NCI-H82 treated with DMSO at 0.1 percent for 48 hours (cell line): ENCODE measurements around the gene APOA1.
"Not testable (repeated sequence)": the region's sequence is repeated elsewhere in the genome, so short reads cannot be mapped to it uniquely, and the experiment has no call there.

Experiments
- DNase-seq: peaks from one replicate; lab custom pipeline; 2025; ENCODE audit not compliant: unreplicated experiment; lab: John Stamatoyannopoulos, UW

Gene APOA1

DNA sequence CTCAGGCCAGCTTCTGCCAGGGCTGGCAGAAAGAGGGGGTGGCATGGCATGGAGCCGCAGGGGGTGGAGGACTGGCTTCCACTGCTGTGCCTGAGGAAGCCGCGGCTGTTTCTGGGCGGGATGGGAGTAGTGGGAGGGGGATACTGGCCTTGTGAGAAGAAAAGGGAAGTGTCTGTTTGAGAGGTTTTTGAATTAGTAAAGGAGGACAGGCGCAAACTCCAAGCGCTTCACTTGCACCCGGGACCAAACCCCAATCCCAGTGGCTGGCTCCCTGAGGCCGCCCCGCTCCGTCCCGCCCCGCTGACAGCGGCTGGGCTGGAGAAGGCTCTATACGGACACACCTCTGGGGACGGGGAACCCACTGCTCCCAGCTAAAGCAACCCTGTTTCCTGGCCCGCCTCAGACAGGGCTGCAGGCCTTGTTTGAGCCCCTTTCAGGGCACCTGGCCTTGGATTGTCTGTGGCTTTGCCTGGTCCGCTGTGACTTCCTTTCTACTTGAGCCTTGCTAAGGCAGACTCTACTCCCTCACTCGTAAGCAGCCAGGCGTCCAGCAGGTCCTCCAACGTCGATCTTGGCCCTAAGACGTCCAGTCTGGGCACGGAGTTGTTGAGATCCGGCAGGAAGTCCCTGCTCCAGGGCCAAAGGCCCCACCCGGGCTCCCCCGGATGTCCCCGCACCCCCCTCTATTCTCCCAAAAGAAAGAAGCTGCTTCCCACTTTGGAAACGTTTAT is 2.2 kb downstream of the APOA1 start:
- DNase-seq = no peak

DNA sequence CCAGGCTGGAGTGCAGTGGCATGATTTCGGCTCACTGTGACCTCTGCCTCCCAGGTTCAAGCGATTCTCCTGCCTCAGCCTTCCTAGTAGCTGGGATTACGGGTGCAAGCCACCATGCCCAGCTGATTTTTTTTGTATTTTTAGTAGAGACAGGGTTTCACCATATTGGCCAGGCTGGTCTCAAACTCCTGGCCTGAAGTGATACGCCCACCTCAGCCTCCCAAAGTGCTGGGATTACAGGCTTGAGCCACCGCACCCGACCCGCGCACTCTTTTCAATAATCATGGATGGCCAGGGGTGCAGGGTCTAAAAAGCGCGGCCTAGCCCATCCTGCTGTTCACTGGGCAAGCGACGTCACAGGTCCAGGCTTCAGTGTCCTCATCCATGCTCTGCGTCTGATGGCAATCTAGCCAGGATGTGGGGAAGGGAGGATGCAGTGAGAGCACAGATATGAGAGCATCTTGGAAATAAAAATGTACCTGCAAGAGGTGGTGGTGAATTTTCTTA is 2.8 kb downstream of the APOA1 start:
- DNase-seq = not testable (repeated sequence)

DNA sequence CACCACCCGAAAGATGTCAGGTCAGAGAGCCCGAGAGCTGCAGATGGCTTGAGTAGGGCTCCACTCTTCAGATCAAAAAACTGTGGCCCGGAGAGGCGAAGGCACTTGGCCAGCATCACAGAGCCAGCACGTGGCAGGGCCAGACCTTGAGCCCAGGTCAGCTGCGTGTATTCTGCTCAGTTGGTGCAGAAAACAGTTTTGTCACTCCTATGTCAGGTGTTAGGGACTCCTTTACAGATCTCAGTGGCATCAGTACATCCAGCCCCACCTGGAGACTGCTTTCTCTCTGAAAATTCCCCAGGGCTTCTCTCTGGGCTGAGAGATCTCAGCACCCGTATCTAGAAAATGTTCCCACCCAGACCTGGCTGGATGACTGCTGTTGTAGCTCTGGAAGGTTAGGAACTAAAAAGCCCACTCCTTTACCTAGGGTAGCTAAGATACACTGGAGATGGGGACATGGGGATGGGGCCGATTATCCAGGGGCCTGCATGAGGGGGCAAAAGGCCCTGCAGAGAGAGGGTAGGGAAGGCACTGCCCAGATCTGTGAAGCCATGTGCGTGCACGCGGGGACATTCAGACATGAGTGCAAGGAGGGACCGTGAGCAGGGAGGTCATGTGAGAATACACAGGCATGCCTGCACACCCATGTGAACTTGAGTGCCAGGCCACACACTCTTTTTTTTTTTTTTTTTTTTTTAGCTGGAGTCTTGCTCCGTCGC is 3.4 kb downstream of the APOA1 start:
- DNase-seq = no peak

DNA sequence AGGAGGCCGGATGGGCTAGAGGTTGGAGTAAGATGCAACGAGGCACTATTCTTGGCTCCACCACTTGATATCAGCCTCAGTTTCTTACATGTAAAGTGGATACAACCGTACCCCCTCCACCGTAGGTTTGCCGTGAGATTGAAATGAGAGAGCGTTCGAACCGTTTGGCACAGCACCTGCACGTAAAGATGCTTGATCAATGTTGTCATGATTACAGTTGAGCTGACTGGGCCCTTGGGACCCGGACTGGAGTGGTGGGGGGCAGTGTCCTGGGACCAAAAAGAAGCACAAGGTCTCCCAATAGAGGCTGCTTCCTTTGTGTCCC is 4.0 kb downstream of the APOA1 start:
- no peak for DNase-seq

DNA sequence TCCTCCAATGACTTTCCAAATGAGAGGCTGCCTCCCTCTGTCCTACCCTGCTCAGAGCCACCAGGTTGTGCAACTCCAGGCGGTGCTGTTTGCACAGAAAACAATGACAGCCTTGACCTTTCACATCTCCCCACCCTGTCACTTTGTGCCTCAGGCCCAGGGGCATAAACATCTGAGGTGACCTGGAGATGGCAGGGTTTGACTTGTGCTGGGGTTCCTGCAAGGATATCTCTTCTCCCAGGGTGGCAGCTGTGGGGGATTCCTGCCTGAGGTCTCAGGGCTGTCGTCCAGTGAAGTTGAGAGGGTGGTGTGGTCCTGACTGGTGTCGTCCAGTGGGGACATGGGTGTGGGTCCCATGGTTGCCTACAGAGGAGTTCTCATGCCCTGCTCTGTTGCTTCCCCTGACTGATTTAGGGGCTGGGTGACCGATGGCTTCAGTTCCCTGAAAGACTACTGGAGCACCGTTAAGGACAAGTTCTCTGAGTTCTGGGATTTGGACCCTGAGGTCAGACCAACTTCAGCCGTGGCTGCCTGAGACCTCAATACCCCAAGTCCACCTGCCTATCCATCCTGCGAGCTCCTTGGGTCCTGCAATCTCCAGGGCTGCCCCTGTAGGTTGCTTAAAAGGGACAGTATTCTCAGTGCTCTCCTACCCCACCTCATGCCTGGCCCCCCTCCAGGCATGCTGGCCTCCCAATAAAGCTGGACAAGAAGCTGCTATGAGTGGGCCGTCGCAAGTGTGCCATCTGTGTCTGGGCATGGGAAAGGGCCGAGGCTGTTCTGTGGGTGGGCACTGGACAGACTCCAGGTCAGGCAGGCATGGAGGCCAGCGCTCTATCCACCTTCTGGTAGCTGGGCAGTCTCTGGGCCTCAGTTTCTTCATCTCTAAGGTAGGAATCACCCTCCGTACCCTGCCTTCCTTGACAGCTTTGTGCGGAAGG is 4.8 kb downstream of the APOA1 start:
- DNase-seq = no peak

DNA sequence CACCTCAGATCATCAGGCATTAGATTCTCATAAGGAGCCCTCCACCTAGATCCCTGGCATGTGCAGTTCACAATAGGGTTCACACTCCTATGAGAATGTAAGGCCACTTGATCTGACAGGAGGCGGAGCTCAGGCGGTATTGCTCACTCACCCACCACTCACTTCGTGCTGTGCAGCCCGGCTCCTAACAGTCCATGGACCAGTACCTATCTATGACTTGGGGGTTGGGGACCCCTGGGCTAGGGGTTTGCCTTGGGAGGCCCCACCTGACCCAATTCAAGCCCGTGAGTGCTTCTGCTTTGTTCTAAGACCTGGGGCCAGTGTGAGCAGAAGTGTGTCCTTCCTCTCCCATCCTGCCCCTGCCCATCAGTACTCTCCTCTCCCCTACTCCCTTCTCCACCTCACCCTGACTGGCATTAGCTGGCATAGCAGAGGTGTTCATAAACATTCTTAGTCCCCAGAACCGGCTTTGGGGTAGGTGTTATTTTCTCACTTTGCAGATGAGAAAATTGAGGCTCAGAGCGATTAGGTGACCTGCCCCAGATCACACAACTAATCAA is 5.6 kb downstream of the APOA1 start:
- no peak for DNase-seq

DNA sequence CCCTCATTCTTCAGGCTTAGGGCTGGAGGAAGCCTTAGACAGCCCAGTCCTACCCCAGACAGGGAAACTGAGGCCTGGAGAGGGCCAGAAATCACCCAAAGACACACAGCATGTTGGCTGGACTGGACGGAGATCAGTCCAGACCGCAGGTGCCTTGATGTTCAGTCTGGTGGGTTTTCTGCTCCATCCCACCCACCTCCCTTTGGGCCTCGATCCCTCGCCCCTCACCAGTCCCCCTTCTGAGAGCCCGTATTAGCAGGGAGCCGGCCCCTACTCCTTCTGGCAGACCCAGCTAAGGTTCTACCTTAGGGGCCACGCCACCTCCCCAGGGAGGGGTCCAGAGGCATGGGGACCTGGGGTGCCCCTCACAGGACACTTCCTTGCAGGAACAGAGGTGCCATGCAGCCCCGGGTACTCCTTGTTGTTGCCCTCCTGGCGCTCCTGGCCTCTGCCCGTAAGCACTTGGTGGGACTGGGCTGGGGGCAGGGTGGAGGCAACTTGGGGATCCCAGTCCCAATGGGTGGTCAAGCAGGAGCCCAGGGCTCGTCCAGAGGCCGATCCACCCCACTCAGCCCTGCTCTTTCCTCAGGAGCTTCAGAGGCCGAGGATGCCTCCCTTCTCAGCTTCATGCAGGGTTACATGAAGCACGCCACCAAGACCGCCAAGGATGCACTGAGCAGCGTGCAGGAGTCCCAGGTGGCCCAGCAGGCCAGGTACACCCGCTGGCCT is 7.1 kb downstream of the APOA1 start:
- DNase-seq = no peak

DNA sequence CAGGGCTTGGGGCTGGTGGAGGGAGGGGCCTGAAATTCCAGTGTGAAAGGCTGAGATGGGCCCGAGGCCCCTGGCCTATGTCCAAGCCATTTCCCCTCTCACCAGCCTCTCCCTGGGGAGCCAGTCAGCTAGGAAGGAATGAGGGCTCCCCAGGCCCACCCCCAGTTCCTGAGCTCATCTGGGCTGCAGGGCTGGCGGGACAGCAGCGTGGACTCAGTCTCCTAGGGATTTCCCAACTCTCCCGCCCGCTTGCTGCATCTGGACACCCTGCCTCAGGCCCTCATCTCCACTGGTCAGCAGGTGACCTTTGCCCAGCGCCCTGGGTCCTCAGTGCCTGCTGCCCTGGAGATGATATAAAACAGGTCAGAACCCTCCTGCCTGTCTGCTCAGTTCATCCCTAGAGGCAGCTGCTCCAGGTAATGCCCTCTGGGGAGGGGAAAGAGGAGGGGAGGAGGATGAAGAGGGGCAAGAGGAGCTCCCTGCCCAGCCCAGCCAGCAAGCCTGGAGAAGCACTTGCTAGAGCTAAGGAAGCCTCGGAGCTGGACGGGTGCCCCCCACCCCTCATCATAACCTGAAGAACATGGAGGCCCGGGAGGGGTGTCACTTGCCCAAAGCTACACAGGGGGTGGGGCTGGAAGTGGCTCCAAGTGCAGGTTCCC is 7.8 kb downstream of the APOA1 start, which contains the start of gene APOC3:
Gene APOC3, plus strand, starts transcription at position 383 of the 659 bp plus-strand sequence. CDS start 676 bp downstream, outside the sequence.
- no peak for DNase-seq

DNA sequence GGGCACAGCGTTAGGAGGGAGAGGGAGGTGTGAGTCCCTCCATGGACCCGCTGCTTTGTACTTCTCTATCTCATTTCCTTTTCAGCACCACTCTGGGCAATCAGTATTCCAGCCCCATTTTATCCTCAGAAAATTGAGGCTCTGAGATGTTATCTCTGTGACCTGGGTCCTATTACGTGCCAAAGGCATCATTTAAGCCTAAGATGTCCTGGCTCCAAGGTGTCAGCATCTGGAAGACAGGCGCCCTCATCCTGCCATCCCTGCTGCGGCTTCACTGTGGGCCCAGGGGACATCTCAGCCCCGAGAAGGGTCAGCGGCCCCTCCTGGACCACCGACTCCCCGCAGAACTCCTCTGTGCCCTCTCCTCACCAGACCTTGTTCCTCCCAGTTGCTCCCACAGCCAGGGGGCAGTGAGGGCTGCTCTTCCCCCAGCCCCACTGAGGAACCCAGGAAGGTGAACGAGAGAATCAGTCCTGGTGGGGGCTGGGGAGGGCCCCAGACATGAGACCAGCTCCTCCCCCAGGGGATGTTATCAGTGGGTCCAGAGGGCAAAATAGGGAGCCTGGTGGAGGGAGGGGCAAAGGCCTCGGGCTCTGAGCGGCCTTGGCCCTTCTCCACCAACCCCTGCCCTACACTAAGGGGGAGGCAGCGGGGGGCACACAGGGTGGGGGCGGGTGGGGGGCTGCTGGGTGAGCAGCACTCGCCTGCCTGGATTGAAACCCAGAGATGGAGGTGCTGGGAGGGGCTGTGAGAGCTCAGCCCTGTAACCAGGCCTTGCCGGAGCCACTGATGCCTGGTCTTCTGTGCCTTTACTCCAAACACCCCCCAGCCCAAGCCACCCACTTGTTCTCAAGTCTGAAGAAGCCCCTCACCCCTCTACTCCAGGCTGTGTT is 8.5 kb downstream of the APOA1 start:
- no peak for DNase-seq

DNA sequence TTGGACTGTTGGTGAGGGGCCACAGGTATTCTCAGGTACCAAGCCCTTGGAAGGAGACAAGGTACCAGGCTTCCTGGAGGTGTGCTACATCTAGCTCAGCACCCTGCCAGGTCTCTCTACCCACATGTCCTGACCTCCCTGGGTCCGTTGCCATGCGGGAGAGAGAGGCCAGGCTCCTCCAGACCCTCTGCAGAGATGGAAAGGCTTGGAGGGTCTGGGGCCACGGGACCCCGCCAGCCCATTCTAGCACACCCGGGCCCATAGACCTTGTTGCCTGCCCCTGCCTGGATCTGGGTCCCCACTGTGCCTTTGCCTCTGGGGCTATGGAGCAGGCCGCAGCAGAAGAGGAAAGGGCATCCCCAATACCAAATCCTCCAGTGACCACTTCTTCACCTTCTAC is 10.0 kb downstream of the APOA1 start:
- DNase-seq = no peak

DNA sequence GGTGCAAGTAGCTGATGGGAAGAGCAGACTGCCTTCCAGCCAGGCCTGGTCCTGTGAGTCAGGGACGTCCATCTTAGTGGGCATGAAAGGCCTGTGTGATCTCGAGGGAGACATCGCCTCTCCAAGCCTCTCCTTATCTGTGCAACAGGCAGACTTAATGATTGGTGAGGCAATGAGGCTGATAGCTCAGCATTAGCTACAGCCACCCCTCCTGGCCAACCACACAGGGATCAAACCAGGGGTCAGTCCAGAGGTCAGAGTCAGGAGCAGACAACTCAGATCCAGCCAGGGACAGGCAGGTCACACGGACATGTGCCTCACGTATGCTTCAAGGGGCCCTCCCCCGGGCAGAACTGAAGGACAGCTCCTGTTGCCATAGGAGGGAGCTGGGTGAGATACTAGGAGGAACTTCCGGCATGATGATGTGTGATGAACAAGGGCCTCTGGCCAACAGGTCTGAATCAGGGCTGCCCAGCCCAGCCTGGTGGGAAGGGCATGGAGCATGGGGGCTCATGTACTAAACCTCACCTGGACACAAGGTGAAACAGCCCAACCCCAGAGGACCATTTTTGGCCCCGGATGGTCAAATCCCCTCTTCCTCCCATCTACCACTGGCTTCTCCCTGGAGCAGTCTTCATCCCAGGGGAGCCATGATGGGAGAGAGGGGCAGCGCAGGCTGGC is 10.5 kb downstream of the APOA1 start:
- no peak for DNase-seq

DNA sequence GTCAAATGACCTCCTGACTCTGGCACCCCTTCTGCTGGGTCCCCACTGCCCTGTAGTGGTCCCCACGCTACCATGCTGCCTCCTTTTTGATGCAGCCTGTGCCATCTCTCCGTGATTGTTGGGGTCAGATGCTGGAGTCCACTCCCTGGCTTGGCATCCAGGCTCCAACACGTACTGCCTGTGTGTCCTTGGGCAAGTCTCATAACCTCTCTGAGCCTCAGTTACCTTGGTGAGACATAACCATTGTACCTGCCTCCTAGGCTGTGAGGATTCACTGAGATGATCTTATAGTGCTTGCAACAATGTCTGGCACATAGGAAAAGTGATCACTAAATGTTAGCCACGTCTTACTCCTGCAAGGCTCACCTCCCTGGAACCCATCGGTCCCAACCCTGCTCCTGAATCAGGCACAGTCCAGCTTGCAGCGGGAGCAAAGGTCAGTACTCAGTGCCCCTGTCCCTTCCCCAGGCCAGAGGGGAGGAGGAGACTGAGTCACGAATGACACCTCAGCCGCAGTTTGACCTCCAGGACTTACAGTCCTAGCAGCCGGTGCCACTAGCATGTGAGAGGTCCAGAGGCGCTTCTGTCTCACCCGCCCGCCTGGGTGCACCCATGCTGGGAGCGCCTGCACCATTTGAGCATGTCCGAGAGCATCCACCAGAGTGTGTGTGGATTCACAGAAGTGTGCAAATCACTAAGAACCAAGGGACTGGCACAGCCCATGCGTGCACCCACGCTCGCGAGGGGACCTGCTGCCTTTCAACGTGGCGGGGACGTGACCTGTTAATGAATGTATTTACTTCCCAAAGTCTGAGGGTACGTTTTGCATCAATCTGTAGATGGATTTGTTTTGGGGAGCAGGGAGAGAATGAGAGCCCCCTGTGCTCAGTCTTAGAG is 11.3 kb downstream of the APOA1 start:
- DNase-seq = no peak

DNA sequence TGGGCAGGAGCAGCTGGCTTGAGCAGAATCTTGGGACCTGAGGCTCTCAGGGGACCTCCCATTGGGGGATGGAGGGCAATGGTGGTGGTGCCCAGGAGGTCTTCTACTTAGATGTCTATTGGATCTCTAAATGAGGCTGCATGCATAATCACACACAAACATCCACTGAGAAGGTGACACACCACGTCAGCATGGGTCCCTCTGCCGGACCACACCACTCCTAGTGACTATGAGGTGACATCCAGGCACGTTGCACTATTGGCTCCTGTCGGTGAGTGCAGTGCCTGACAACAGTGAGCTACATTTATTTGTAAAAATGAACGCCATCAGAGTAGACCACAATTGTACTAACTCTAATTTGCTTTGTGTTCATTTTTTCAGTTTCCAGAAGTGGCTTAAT is 12.0 kb downstream of the APOA1 start:
- DNase-seq = no peak

DNA sequence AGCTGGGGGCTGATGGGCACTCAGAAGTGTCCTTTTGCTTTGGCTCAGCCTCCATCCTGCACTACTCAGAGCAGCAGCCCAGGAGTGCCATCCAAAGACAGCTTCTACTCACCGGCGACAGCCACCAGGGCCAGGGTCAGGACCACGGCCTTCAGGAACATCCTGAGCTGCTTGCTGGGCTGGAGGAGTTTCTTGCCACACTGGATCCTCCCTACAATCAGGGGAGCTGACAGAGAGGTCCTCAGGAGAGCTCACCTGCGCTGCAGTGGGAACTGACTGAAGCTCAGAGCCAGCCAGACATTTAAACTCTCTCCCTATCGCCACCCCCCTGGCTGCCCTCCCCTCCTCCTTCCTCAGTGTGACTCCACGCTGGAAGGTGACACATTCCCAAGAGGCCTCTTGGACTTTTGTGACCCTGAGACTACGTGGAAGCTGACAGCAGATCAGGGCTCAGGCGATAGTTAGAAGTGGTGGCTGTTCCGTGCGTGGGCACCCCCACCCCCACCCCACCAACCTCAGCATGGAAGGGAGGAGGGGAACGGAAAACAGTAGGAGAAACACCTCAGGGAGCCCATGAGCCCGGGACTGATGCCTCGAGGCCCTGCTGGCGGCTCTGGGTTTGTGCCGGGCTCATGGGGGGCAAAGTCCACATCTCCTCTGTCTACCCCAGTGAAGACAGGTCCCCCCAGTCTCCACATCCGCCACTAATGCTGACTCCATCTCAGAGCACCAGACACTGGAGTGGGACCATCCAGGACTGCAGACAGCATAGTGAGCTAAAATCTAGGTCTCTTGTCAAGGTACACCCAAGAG is 14.2 kb downstream of the APOA1 start, which contains the start of gene APOA4:
Gene APOA4, minus strand, starts transcription at position 274 of the 813 bp plus-strand sequence. Its CDS starts 113 bp downstream, at position 161.
- DNase-seq = no peak

DNA sequence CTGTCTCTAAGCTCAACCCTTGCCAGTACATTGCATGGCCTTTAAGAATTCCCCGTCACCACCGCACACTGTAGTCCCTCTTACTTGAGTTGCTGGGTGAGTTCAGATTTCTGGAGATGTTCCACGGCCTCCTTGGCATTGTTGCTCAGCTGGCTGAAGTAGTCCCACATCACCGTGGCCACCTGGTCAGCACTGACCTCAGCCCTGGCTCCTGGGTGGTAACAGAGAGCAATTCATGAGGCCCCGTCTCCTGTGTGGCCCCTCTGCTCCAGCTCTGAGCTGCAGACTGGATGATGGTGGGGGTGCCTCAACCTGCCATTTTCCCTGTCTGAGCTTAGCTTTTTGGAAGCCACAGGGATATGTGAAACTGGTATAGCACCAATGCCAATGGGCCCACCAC is 14.8 kb downstream of the APOA1 start:
- DNase-seq = no peak
